Measurements from ENCODE around the gene KCNJ14. TPM values are rescaled to one million over a fixed set of nuclear protein-coding genes. Genes with fewer than 3 reads are reported as not detected.

KCNJ14 gene
- total and polyA plus RNA-seq, 2 donors (not counting 3 experiments of a cell fraction or from before 2014, with no cell fraction given), result 0.26 to 1.4 TPM

GRCh38 chr19:48470856-48471255 lies 15.5 kb downstream of the KCNJ14 start:
- BruUV-seq (replicated peaks), result no TSS peak
- ChIA-PET POLR2A (interaction anchor here (1.2 kb wide), 1 partner anchor 8 kb away, joined by 3 read pairs; no protein-coding TSS in a partner anchor), CTCF (interaction anchor here (1.4 kb wide), 1 partner anchor 19 kb away, joined by 9 read pairs; no protein-coding TSS in a partner anchor)
- Histone ChIP-seq H3K79me2 (ENCODE audit: control insufficient read depth, insufficient read depth, low read length) (peaks cover 22% of the 10 kb centered on the region), H2AFZ (ENCODE audit: low read depth, low read length) (no peak overlapping the region), H3K36me3 (ENCODE audit: control insufficient read depth in 2 of 2, extremely low read depth in 1 of 2, insufficient read depth in 2 of 2, low read length in 2 of 2) (peaks cover 25 to 49% of the 10 kb centered on the region in 2 experiments), H3K27ac (ENCODE audit: insufficient read depth, low read depth, low read length) (no peak overlapping the region), H3K9me3 (replicated peaks; ENCODE audit: control insufficient read depth, insufficient read depth, low read length) (no peaks in the 10 kb centered on the region), H3K4me1 (ENCODE audit: control insufficient read depth, extremely low read depth, insufficient read depth, low read length) (peaks cover 8% of the 10 kb centered on the region), H4K20me1 (replicated peaks; ENCODE audit: control insufficient read depth, extremely low read depth, insufficient read depth, low read length) (no peaks in the 10 kb centered on the region), H3K27me3 (ENCODE audit: control insufficient read depth in 2 of 2, insufficient read depth in 2 of 2, low read length in 2 of 2) (no peaks in the 10 kb centered on the region), H3K9ac (replicated peaks; ENCODE audit: extremely low read depth, insufficient read depth, low read length) (no peak overlapping the region), H3K4me3 (replicated peaks in 1 of 3; ENCODE audit: insufficient read depth in 1 of 3, low read depth in 1 of 3, low read length in 3 of 3) (no peak overlapping the region), H3K4me2 (ENCODE audit: insufficient read depth, low read length) (peak overlapping the region; percentile 86), H3K9me1 (replicated peaks; ENCODE audit: control insufficient read depth, extremely low read depth, insufficient read depth, low read length) (no peaks in the 10 kb centered on the region)
- intact Hi-C loops (cut with micrococcal nuclease), result no loop called here
- DNase-seq (ENCODE audit: low read depth, low spot score) (no peak), FAIRE-seq (no peak)
- no peak for TF ChIP-seq POLR2AphosphoS5 (IDR thresholded peaks at IDR 0.05; ENCODE audit: insufficient read depth, low read depth, low read length)
- no peak for TF ChIP-seq JUN (IDR thresholded peaks at IDR 0.05; ENCODE audit: borderline replicate concordance, insufficient read depth, insufficient read length, low read depth)
- no peak for TF ChIP-seq MYC (IDR thresholded peaks at IDR 0.05; ENCODE audit: low read depth, low read length)
- TF ChIP-seq GATA2 (IDR thresholded peaks at IDR 0.05; ENCODE audit: insufficient read depth, insufficient read length, low read depth, low read length), result no peak
- dilution Hi-C loops (cut with MboI; ENCODE audit: extremely low pct_ligation_motif_present, low sequenced_read_pairs), result no loop called here

DNA sequence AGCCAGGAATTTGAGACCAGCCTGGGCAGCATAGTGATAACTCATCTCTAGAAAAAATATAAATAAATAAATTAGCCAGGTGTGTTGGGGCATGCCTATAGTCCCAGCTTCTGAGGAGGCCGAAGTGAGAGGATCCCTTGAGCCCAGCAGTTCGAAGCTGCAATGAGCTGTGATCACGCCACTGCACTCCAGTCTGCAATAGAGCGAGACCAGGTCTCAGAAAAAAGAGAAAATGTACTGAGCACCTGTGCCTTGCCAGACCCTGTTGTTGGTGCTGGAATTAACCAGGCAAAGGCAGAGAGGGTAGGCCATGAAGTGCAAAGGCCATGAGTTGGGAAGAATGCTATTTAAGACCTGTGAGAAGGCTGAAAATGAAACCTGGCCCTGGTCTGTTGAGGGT lies 16.5 kb downstream of the KCNJ14 start:
- Histone ChIP-seq H2AFZ (ENCODE audit: low read depth, low read length) (no peak overlapping the region), H3K9ac (replicated peaks; ENCODE audit: extremely low read depth, insufficient read depth, low read length) (no peak overlapping the region), H3K79me2 (ENCODE audit: control insufficient read depth, insufficient read depth, low read length) (peaks cover 22% of the 10 kb centered on the region), H3K27me3 (ENCODE audit: control insufficient read depth in 2 of 2, insufficient read depth in 2 of 2, low read length in 2 of 2) (no peaks in the 10 kb centered on the region), H3K4me2 (ENCODE audit: insufficient read depth, low read length) (no peak overlapping the region), H3K27ac (ENCODE audit: insufficient read depth, low read depth, low read length) (no peak overlapping the region), H3K9me3 (replicated peaks; ENCODE audit: control insufficient read depth, insufficient read depth, low read length) (no peaks in the 10 kb centered on the region), H3K4me1 (ENCODE audit: control insufficient read depth, extremely low read depth, insufficient read depth, low read length) (peaks cover 8% of the 10 kb centered on the region), H3K4me3 (replicated peaks in 1 of 3; ENCODE audit: insufficient read depth in 1 of 3, low read depth in 1 of 3, low read length in 3 of 3) (no peak overlapping the region), H4K20me1 (replicated peaks; ENCODE audit: control insufficient read depth, extremely low read depth, insufficient read depth, low read length) (no peaks in the 10 kb centered on the region), H3K36me3 (ENCODE audit: control insufficient read depth in 2 of 2, extremely low read depth in 1 of 2, insufficient read depth in 2 of 2, low read length in 2 of 2) (peaks cover 25 to 53% of the 10 kb centered on the region in 2 experiments), H3K9me1 (replicated peaks; ENCODE audit: control insufficient read depth, extremely low read depth, insufficient read depth, low read length) (no peaks in the 10 kb centered on the region)
- no peak for TF ChIP-seq POLR2A (IDR thresholded peaks at IDR 0.05; ENCODE audit: low read depth, low read length)
- CTCF ChIA-PET, result no interaction called here
- dilution Hi-C loops (cut with MboI; ENCODE audit: extremely low pct_ligation_motif_present, low sequenced_read_pairs) (no loop called here), intact Hi-C loops (cut with micrococcal nuclease) (no loop called here)
- FAIRE-seq (no peak), DNase-seq (ENCODE audit: low read depth, low spot score) (no peak)
- BruUV-seq (replicated peaks), result no TSS peak
- POLR2A ChIA-PET, result no interaction called here
